ENCODE measurements around the gene CES3.

- TF ChIP-seq, protein P1, sequence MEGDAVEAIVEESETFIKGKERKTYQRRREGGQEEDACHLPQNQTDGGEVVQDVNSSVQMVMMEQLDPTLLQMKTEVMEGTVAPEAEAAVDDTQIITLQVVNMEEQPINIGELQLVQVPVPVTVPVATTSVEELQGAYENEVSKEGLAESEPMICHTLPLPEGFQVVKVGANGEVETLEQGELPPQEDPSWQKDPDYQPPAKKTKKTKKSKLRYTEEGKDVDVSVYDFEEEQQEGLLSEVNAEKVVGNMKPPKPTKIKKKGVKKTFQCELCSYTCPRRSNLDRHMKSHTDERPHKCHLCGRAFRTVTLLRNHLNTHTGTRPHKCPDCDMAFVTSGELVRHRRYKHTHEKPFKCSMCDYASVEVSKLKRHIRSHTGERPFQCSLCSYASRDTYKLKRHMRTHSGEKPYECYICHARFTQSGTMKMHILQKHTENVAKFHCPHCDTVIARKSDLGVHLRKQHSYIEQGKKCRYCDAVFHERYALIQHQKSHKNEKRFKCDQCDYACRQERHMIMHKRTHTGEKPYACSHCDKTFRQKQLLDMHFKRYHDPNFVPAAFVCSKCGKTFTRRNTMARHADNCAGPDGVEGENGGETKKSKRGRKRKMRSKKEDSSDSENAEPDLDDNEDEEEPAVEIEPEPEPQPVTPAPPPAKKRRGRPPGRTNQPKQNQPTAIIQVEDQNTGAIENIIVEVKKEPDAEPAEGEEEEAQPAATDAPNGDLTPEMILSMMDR (IDR thresholded peaks at IDR 0.05), result no peak
- no peak for TF ChIP-seq POLR2A (IDR thresholded peaks at IDR 0.05)
Measured at GRCh38 chr16:66933776-66934137, 27.3 kb upstream of the CES3 start.

Data from testis (tissue), 2 donors.